IPS-18a (cell line): ENCODE results near the gene SET.
A peak's percentile ranks its signal among the peaks of the same experiment; 100 is the strongest.

Experiments used
- H3K27ac ChIP-seq: one replicate; pipeline ENCODE4 v1.5.1; 2013; ENCODE audit warnings: low read length
- H3K27me3 ChIP-seq: one replicate; pipeline ENCODE4 v1.6.1; 2013; ENCODE audit warnings: mild to moderate bottlenecking, low read length; ENCODE audit not compliant: control insufficient read depth, insufficient read depth
- H3K36me3 ChIP-seq: one replicate; pipeline ENCODE4 v1.6.1; 2013; ENCODE audit warnings: low read depth, low read length; ENCODE audit not compliant: control insufficient read depth
- H3K4me1 ChIP-seq: one replicate; pipeline ENCODE4 v1.6.1; 2013; ENCODE audit warnings: low read depth, low read length; ENCODE audit not compliant: control insufficient read depth
- H3K4me3 ChIP-seq: one replicate; pipeline ENCODE4 v1.5.1; 2013; ENCODE audit warnings: low read length
- H3K9ac ChIP-seq: one replicate; pipeline ENCODE4 v1.6.1; 2013; ENCODE audit warnings: mild to moderate bottlenecking, low read length, moderate library complexity
- H3K9me3 ChIP-seq: one replicate; pipeline ENCODE4 v1.6.1; 2013; ENCODE audit warnings: low read depth, low read length; ENCODE audit not compliant: control insufficient read depth

SET gene

GRCh38 chr9:128716581-128717254, 27.7 kb downstream of the SET start:
- H3K4me1 ChIP-seq = no peaks in the 10 kb centered on the region
- no peaks in the 10 kb centered on the region for H3K9me3 ChIP-seq
- H3K27me3 ChIP-seq = no peaks in the 10 kb centered on the region
- no peak overlapping the region for H3K27ac ChIP-seq
- H3K9ac ChIP-seq = no peak overlapping the region
- peaks cover 6% of the 10 kb centered on the region for H3K36me3 ChIP-seq
- H3K4me3 ChIP-seq = no peak overlapping the region

DNA sequence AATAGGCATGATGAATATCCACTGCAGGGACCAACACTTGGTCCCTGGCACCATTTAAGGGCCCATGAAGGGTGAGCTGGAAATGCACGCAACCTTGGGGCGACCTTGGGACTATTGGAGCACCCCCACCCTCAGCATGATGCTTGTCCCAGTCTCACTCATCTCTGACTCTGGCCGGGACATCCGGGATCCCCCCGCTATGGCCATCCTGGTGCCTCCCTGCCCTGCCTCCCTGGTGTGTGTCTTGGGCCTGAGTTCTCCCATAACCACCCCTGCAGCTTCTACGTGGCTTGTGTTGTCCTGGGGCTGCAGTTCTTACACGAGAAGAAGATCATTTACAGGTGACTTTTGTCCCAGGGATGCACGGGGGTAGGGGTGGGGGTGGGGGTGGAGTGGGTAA, 29.0 kb downstream of the SET start:
- H3K36me3 ChIP-seq = peaks cover 8% of the 10 kb centered on the region
- no peak overlapping the region for H3K9ac ChIP-seq
- H3K4me1 ChIP-seq = no peaks in the 10 kb centered on the region
- H3K4me3 ChIP-seq = no peak overlapping the region
- H3K9me3 ChIP-seq = no peaks in the 10 kb centered on the region
- H3K27ac ChIP-seq = no peak overlapping the region
- H3K27me3 ChIP-seq = no peaks in the 10 kb centered on the region

GRCh38 chr9:128718475-128718874, 29.5 kb downstream of the SET start:
- Histone ChIP-seq H3K9ac (no peak overlapping the region), H3K9me3 (no peaks in the 10 kb centered on the region), H3K27me3 (no peaks in the 10 kb centered on the region), H3K4me1 (no peaks in the 10 kb centered on the region), H3K36me3 (peaks cover 8% of the 10 kb centered on the region), H3K4me3 (no peak overlapping the region), H3K27ac (no peak overlapping the region)

DNA sequence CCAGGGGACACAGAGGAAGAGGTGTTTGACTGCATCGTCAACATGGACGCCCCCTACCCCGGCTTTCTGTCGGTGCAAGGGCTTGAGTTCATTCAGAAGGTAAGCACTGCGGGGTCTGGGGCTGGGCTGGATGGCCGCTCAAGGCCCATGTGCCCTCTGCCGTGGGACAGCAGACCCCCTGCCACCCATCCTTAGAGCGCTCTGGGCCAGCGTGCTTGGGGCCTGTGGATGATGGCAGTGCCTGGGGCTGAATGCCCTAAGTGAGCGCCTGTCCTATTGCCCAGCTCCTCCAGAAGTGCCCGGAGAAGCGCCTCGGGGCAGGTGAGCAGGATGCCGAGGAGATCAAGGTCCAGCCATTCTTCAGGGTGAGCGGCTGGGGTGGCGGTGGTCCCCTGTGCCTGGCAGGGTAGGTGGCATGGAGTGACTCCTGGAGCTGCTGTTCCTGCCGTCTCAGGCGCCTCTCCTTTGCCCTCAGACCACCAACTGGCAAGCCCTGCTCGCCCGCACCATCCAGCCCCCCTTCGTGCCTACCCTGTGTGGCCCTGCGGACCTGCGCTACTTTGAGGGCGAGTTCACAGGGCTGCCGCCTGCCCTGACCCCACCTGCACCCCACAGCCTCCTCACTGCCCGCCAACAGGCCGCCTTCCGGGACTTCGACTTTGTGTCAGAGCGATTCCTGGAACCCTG, 31.0 kb downstream of the SET start:
- Histone ChIP-seq H3K36me3 (peaks cover 8% of the 10 kb centered on the region), H3K27ac (no peak overlapping the region)

GRCh38 chr9:128720841-128721486, 31.9 kb downstream of the SET start:
- Histone ChIP-seq H3K9ac (no peak overlapping the region), H3K4me3 (no peak overlapping the region), H3K36me3 (peaks cover 8% of the 10 kb centered on the region), H3K4me1 (no peaks in the 10 kb centered on the region), H3K9me3 (no peaks in the 10 kb centered on the region), H3K27ac (no peak overlapping the region), H3K27me3 (no peaks in the 10 kb centered on the region)

More for the DNA sequence above, 31.0 kb downstream of the SET start:
- no peaks in the 10 kb centered on the region for H3K9me3 ChIP-seq
- no peaks in the 10 kb centered on the region for H3K4me1 ChIP-seq
- H3K27me3 ChIP-seq = no peaks in the 10 kb centered on the region
- H3K9ac ChIP-seq = no peak overlapping the region
- no peak overlapping the region for H3K4me3 ChIP-seq

DNA sequence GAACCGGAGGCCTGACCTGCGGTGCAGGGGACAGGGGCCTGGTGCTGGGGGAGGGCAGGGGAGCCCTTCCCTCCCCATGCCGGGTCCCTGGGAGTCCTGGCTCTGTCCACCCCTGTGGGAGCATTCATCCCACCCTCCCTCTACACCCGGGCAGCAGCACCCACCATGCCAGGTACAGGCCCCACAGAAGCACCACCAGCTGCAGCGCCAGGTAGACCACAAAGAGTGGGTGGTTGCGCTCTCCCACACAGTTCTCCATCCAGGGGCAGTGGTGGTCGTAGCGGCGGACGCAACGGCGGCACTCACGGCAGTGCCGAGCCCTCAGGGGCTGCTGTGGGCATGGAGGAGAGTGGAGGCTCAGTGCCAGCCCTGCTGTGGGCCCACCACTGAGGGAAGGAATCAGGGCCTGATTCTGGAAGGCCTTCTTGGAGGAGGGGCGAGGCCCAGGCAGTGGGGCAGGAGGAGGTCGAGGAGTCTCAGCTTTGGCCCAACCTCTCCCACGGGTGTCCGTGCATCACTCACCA, 32.5 kb downstream of the SET start:
- peaks cover 8% of the 10 kb centered on the region for H3K36me3 ChIP-seq
- no peak overlapping the region for H3K27ac ChIP-seq
- no peaks in the 10 kb centered on the region for H3K4me1 ChIP-seq
- H3K9me3 ChIP-seq = no peaks in the 10 kb centered on the region
- no peak overlapping the region for H3K9ac ChIP-seq
- H3K4me3 ChIP-seq = no peak overlapping the region
- no peaks in the 10 kb centered on the region for H3K27me3 ChIP-seq

DNA sequence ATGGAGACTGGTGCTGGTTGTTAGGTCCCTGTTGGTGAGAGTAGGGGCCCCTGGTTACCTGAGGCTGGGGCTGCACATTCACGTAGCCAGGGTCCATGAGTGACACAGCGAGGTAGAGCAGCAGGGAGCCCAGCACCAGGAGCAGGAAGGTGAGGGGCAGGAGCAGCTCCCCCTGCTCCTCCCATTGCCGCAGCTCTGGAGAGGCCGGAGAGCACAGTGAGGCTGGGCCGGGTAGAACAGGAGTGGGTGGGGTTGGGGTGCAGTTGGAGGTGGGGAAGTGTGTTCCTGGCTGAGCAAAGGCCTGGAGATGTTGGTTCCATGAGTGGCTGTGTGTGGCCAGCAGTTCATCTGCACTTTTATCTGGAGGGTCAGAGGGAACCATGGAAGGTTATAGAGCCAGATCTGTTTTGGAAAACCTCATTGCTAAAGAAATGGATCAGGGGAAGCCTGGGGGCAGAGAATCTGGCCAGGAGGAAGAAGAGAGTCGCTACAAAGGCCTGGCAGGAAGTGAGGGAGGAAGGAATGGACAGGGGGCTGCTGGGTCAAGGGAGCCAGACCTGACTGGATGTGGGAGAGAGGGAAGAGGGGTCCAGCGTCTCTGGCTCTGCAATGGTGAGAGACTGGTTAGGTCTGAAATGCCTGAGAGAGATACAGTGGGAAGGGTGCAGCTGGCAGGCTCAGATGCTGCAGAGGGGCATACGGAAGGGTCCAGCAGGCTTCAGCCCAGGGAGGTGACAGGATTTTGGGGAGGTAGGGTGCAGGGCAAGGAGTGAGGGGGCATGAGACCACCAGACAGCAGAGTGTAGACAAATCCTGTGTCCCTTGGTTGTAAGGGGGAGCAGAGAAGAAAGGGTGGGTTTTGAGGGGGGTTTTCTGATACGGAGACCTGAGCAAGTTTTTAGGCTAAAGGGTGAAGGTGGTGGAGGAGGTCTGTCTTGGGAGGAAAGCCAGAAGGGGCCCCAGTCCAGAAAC, 33.6 kb downstream of the SET start:
- H3K4me3 ChIP-seq = peak overlapping the region; percentile 95
- H3K27ac ChIP-seq = no peak overlapping the region
- peaks cover 8% of the 10 kb centered on the region for H3K36me3 ChIP-seq
- H3K27me3 ChIP-seq = no peaks in the 10 kb centered on the region
- H3K9me3 ChIP-seq = no peaks in the 10 kb centered on the region
- H3K9ac ChIP-seq = no peak overlapping the region
- H3K4me1 ChIP-seq = no peaks in the 10 kb centered on the region

- Histone ChIP-seq H3K4me3 (peak overlapping the region; percentile 95), H3K27me3 (no peaks in the 10 kb centered on the region), H3K27ac (no peak overlapping the region), H3K9me3 (no peaks in the 10 kb centered on the region), H3K36me3 (peaks cover 8% of the 10 kb centered on the region), H3K9ac (peak overlapping the region; percentile 79), H3K4me1 (no peaks in the 10 kb centered on the region)
Observed at GRCh38 chr9:128723352-128723865, 34.4 kb downstream of the SET start.

- Histone ChIP-seq H3K9ac (peak within 1 kb of the TSS; percentile 79), H3K4me1 (no peaks in the 10 kb centered on the region), H3K9me3 (no peaks in the 10 kb centered on the region), H3K36me3 (peaks cover 8% of the 10 kb centered on the region), H3K27me3 (no peaks in the 10 kb centered on the region), H3K4me3 (peak within 1 kb of the TSS; percentile 95), H3K27ac (peak within 1 kb of the TSS; percentile 51)
Observed at GRCh38 chr9:128723866-128724743, 35.1 kb downstream of the SET start, which contains the start of gene ZDHHC12. ZDHHC12 (minus strand) TSS chr9:128724127; CDS start chr9:128724093, 34 bp downstream.

- Histone ChIP-seq H3K9ac (no peak overlapping the region), H3K4me1 (no peaks in the 10 kb centered on the region), H3K27me3 (no peaks in the 10 kb centered on the region), H3K9me3 (no peaks in the 10 kb centered on the region), H3K27ac (peak overlapping the region; percentile 51), H3K4me3 (peak overlapping the region; percentile 95), H3K36me3 (peaks cover 8% of the 10 kb centered on the region)
Observed at GRCh38 chr9:128724744-128725211, 35.8 kb downstream of the SET start.
